LNCaP clone FGC (cell line): ENCODE data around the gene TCN2.

Experiments used
- DNase-seq: peaks from one replicate; pipeline ENCODE4 v3.0.0-alpha.2; 2011; ENCODE audit warnings: low read depth
- H3K4me3 ChIP-seq: 2 replicates; pipeline ENCODE4 v1.5.1; 2011; ENCODE audit warnings: mild to moderate bottlenecking, low read depth, low read length, control low read depth
- CTCF ChIP-seq: IDR thresholded peaks from 2 replicates; pipeline ENCODE4 v1.5.1; 2012; ENCODE audit warnings: mild to moderate bottlenecking; ENCODE audit not compliant: control insufficient read depth, insufficient read depth; ENCODE audit errors: extremely low read depth

The TCN2 gene

GRCh38 chr22:30572210-30572609, 34.8 kb upstream of the TCN2 start:
- no peak overlapping the region for H3K4me3 ChIP-seq
- no peak for DNase-seq
- no peak for TF ChIP-seq CTCF

- no peak overlapping the region for H3K4me3 ChIP-seq
- TF ChIP-seq CTCF = no peak
- DNase-seq = no peak
Measured at GRCh38 chr22:30572840-30573593, 34.0 kb upstream of the TCN2 start.

- no peak for TF ChIP-seq CTCF
- no peak overlapping the region for H3K4me3 ChIP-seq
- DNase-seq = no peak
Measured at GRCh38 chr22:30573594-30574094, 33.3 kb upstream of the TCN2 start.

GRCh38 chr22:30574095-30574981, 32.6 kb upstream of the TCN2 start, which contains the start of gene GAL3ST1:
GAL3ST1 (minus strand) TSS chr22:30574665; CDS start chr22:30557392, 17,273 bp downstream.
- no peak for DNase-seq
- TF ChIP-seq CTCF = no peak
- no peak within 1 kb of the TSS for H3K4me3 ChIP-seq

GRCh38 chr22:30574997-30575671, 31.8 kb upstream of the TCN2 start:
- H3K4me3 ChIP-seq = no peak overlapping the region
- no peak for DNase-seq
- TF ChIP-seq CTCF = no peak

- H3K4me3 ChIP-seq = no peak overlapping the region
- no peak for TF ChIP-seq CTCF
- peak; percentile 31 for DNase-seq
Measured at GRCh38 chr22:30575859-30576258, 31.1 kb upstream of the TCN2 start.
